OCI-LY1 (cell line): Measurements from ENCODE around the gene LRMDA.

Experiments used
- CTCF ChIP-seq: fragments of 200-600 bp; sonication (generic), shearing (Covaris generic); IDR thresholded peaks from 2 replicates; pipeline ENCODE4 v1.5.1; 2017; ENCODE audit warnings: mild to moderate bottlenecking, antibody characterized with exemption, low read length, moderate library complexity, mixed read lengths
- EZH2 ChIP-seq: fragments of 200-600 bp; sonication (generic), shearing (Covaris generic); IDR thresholded peaks from 2 replicates; pipeline ENCODE4 v1.8.0; 2017; ENCODE audit warnings: borderline replicate concordance, mixed run types, mild to moderate bottlenecking, antibody characterized with exemption, low read length, moderate library complexity, mixed read lengths

- TF ChIP-seq CTCF: no peak
- TF ChIP-seq EZH2: no peak
Measured at GRCh38 chr10:75895259-75895658, 463.8 kb downstream of the LRMDA start.
